Measurements from ENCODE around the gene BRCA1. TPM values are rescaled to one million over a fixed set of nuclear protein-coding genes. Genes with fewer than 3 reads are reported as not detected.
"Not testable (repeated sequence)": the region's sequence is repeated elsewhere in the genome, so short reads cannot be mapped to it uniquely, and the experiment has no call there.

BRCA1 gene
- total RNA-seq, 4 donors from 2014 or later, result 2.4 to 8.8 (median 3.0) TPM

DNA sequence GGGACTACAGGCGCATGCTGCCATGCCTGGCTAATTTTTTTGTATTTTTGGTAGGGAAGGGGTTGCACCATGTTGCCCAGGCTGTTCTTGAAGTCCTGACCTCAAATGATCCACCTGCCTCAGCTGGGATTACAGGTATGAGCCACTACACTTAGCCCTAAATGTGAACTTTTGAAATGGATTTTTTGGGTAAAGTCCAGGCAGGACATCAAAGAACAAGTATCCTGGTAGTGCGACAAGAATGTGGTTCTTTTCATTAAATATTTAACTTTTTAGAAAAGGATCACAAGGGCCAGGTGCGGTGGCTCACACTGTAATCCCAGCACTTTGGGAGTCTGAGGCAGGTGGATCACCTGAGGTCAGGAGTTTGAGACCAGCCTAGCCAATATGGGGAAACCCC is 30.5 kb upstream of the BRCA1 start:
- TF ChIP-seq, protein P1, sequence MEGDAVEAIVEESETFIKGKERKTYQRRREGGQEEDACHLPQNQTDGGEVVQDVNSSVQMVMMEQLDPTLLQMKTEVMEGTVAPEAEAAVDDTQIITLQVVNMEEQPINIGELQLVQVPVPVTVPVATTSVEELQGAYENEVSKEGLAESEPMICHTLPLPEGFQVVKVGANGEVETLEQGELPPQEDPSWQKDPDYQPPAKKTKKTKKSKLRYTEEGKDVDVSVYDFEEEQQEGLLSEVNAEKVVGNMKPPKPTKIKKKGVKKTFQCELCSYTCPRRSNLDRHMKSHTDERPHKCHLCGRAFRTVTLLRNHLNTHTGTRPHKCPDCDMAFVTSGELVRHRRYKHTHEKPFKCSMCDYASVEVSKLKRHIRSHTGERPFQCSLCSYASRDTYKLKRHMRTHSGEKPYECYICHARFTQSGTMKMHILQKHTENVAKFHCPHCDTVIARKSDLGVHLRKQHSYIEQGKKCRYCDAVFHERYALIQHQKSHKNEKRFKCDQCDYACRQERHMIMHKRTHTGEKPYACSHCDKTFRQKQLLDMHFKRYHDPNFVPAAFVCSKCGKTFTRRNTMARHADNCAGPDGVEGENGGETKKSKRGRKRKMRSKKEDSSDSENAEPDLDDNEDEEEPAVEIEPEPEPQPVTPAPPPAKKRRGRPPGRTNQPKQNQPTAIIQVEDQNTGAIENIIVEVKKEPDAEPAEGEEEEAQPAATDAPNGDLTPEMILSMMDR (IDR thresholded peaks at IDR 0.05), result no peak
- DNase-seq (ENCODE audit: low spot score) (no peak), ATAC-seq (ENCODE audit: low FRiP score) (no peak)

DNA sequence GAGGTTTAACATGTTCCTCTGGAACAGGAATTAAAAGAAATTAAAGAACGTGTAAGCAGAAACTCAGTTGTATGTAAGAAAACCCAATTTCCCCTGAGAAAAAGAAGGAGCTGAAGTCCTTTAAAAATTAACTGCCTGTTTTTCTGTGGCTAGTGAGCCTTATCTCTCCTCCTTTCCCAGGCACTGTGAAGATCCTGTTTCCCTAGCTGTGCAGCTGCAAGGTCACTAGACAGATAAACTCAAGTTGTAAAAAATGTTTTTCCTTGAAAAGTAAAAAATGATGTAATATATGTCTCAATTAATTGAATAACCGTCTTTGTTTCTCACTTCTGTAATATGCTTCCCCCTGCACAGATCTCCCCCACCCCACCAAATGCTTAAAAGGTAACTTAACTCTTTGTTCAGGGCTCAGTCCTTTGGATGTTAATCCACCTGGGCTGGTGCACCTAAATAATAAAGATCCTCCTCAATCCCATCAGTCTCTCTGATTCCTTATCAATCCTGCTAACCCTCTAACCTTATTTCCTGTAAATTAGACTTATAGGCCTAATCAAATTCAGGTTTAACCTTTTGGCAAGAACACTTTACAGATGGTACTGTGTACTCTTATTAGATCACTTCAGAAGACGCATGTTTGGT is 28.2 kb upstream of the BRCA1 start:
- ATAC-seq (ENCODE audit: low FRiP score); DNase-seq (ENCODE audit: low spot score): not testable (repeated sequence)

DNA sequence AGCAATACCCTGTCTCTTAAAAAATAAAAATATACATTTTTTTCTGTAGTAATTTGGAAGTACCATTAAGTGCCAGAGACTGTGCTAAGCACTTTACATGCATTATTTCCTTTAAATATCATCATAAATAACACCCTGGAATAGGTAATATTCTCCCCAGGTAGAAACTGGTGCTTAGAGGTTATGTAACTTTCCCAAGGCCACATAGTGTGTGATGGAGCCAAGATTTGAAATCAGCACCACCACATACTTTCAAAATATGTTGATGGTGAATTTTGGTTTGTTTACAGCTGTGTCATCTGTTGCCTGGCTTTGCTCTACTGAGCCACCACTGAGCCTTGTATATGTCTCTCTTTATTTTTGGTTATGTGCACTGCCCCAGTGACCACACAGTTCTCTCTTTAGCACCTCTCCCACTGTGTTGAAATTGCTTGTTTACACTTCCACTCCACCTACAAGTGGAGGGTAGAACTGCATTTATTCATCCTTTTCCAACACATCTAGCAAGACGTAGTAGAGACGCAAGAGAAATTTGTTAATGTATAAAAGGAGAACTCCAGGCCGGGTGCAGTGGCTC is 26.8 kb upstream of the BRCA1 start:
- TF ChIP-seq, protein P1 (IDR thresholded peaks at IDR 0.05), result no peak
- ATAC-seq (ENCODE audit: low FRiP score), result no peak
- DNase-seq (ENCODE audit: low spot score), result no peak

DNA sequence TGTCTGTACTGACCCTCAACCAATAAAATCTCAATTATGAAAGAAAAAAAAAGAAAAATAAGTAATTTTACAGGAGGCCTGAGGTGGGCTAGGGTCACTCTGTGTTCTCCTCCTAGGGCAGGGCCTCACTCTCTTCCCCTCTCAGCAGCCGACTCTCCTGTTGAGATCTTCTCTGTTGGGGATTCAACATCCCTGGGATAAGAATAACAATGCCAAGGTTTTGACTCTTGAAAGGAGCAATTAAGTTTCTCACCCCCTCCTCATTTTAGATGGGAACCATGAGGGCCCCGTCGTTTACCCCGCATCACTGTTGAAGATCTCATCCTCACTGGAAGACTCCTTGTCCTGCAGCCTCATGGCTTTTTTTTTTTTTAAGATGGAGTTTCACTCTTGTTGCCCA is 21.5 kb upstream of the BRCA1 start:
- no peak for ATAC-seq (ENCODE audit: low FRiP score)
- TF ChIP-seq, protein P1 (IDR thresholded peaks at IDR 0.05), result no peak
- DNase-seq (ENCODE audit: low spot score), result no peak

DNA sequence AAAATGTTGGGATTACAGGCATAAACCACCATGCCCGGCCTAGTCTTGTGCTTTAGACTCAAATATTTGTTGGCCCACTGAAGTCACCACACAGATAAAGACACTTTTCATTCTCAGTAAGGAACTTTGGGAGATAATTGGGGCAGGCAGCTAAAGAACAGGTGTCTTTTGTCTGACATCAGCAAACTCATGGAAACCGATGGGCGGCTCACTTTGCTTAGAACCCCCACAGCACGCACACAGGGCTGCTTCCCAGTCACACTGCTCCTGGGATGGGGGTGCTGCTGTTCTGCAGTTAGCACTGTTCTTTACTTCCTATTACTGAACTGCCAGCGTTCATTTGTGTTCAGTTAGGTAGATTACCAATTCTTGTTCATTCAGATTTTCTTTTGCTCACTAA is 18.0 kb upstream of the BRCA1 start:
- DNase-seq (ENCODE audit: low spot score) (no peak), ATAC-seq (ENCODE audit: low FRiP score) (no peak)
- TF ChIP-seq, protein P1 (IDR thresholded peaks at IDR 0.05), result no peak

DNA sequence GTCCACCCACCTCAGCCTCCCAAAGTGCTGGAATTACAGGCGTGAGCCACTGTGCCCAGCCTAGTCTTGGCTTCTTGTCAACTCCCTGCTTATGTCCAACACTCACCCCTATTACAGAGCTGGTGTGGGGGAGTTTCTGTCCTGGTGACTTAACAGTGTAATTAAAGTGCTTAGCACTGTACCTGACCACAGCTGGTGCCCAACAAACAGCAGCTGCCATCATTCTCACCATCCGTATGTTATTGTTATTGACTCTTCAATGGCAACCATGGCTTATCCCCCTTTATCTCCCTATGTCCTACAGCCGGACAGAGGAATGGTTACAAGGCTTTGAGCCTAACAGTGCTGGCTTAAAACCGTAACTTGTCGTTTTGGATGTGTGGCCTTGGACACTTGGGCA is 17.0 kb upstream of the BRCA1 start:
- DNase-seq (ENCODE audit: low spot score), result no peak
- TF ChIP-seq, protein P1 (IDR thresholded peaks at IDR 0.05), result no peak
- no peak for ATAC-seq (ENCODE audit: low FRiP score)

DNA sequence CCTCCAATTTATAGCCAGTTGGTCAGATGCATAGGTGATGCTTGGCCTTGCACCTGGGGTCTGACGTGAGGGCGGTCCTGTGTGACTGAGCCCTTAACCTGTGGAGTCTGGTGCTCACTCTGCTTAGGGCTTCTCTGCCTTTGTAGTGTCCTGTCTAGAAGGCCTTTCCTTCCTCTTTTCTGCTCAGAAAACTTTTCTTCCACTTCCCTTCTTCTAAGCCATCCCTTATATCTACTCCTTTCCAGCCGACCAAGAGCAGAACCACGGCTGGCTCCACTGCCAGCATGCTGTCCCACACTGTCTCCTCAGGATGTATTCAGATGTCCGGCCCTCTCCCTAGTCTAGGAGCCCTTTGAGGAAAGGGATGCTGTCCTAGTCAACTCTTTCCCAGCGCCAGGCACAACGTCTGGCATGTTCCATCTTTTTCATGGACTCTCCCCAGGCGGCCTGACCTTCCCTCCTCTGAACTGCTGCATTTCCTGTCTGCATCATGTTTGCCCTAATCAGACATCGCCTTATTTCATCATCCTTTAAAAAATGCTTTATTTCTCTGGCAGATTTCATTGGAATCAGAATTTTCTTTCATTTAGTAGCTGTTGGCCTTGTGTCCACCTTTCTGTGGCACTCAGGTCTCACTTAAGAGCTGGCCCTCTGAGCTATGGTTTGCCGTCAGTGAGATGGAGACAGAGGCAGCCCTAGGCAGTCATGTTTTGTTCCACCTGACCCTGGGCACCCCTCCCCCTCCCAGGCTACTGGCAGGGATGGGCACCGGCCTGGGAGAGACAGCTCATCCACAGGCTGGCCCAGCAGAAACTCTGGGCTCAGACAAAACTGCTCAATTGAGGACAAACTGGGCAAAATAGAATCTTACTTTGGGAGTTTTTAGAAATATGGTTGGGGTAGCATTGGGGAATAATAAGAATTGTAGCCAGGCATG is 15.5 kb upstream of the BRCA1 start:
- TF ChIP-seq, protein P1 (IDR thresholded peaks at IDR 0.05), result no peak
- DNase-seq (ENCODE audit: low spot score) (no peak), ATAC-seq (ENCODE audit: low FRiP score) (no peak)

DNA sequence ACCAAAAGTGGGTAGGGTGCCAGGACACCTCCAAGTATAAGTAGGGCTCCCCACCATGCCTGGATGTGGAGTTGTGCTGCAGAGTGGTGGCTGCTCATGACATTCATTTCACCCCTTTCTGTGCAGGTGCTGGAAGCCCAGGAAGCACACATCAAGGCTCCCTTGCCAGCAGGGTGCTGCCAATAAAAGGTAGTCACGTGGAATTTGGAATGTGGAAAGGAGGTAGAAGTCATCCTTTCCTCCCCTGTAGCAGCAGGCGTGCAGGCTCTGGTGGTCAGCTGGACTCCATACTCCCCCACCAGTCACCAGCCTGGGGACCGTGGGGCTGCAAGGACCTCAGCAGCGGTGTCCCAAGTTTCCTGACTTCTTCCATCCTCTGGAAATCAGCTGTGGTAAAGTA is 13.4 kb upstream of the BRCA1 start:
- ATAC-seq (ENCODE audit: low FRiP score); DNase-seq (ENCODE audit: low spot score): not testable (repeated sequence)

DNA sequence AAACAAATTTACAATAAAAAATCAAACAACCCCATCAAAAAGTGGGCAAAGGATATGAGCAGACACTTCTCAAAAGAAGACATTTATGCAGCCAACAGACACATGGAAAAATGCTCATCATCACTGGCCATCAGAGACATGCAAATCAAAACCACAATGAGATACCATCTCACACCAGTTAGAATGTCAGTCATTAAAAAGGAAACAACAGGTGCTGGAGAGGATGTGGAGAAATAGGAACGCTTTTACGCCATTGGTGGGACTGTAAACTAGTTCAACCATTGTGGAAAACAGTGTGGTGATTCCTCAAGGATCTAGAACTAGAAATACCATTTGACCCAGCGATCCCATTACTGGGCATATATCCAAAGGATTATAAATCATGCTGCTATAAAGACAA is 11.4 kb upstream of the BRCA1 start:
- DNase-seq (ENCODE audit: low spot score); ATAC-seq (ENCODE audit: low FRiP score): not testable (repeated sequence)

Data from omental fat pad (tissue), 4 donors.